ENCODE data around the gene IL13RA2. TPM values are rescaled to one million over a fixed set of nuclear protein-coding genes. Genes with fewer than 3 reads are reported as not detected.

IL13RA2 gene
- total RNA-seq, 1 donor from 2014 or later: not detected

- no peaks in the 10 kb centered on the region for H3K36me3 Mint-ChIP-seq (ENCODE audit: low read depth)
- DNase-seq (ENCODE audit: low spot score): no peak
- H3K4me1 Mint-ChIP-seq (ENCODE audit: low read depth): peaks cover 4% of the 10 kb centered on the region
- no peak overlapping the region for H3K27ac Mint-ChIP-seq (ENCODE audit: unreplicated experiment)
- no peak overlapping the region for H3K4me3 Mint-ChIP-seq (ENCODE audit: unreplicated experiment)
- no peak for TF ChIP-seq CTCF (IDR thresholded peaks at IDR 0.05)
- peaks cover 20% of the 10 kb centered on the region for H3K27me3 Mint-ChIP-seq (ENCODE audit: low read depth)
- peaks cover 6% of the 10 kb centered on the region for H3K9me3 Mint-ChIP-seq (ENCODE audit: low read depth)
Measured at GRCh38 chrX:114976292-114976691, 41.1 kb downstream of the IL13RA2 start.

DNA sequence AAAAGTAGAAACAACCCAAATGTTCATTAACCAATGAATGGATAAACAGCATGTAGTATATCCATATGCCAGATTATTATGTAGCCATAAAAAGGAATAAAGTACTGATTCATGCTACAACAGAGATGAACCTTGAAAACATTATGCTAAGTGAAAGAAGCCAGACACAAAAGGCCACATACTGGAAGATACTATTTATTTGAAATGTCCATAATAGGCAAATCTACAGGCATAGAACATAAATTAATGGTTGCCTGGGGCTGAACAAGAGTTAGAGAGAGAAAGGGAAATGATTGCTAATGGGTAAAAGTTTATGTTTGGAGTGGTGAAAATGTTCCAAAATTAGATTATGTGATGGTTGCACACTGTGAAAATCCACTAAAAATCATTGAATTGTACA, 44.4 kb downstream of the IL13RA2 start:
- peaks cover 6% of the 10 kb centered on the region for H3K9me3 Mint-ChIP-seq (ENCODE audit: low read depth)
- H3K36me3 Mint-ChIP-seq (ENCODE audit: low read depth): no peaks in the 10 kb centered on the region
- DNase-seq (ENCODE audit: low spot score): no peak
- TF ChIP-seq CTCF (IDR thresholded peaks at IDR 0.05): no peak
- H3K27ac Mint-ChIP-seq (ENCODE audit: unreplicated experiment): no peak overlapping the region
- H3K27me3 Mint-ChIP-seq (ENCODE audit: low read depth): peaks cover 25% of the 10 kb centered on the region
- H3K4me3 Mint-ChIP-seq (ENCODE audit: unreplicated experiment): no peak overlapping the region
- peaks cover 4% of the 10 kb centered on the region for H3K4me1 Mint-ChIP-seq (ENCODE audit: low read depth)

DNA sequence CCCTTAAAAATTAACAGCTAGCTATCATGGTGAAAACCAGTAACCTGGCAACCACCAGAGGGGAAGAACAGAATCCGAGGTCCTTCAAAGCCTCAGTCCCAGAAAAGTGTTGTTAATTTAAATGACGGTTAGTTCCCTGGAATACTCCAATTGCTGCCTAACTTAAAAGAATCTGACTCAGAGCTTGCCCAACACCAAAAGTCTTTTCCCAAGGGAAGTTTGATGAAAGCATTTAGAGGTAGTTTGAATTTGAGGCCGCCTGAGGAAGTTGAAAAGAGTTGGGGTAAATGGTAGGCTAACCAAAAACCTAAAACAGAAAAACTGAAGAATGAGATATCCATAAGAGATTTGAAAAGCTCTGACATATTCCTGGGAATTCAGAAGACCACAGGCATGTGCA, 46.6 kb downstream of the IL13RA2 start:
- Mint-ChIP-seq H3K4me1 (ENCODE audit: low read depth) (peaks cover 4% of the 10 kb centered on the region), H3K36me3 (ENCODE audit: low read depth) (no peaks in the 10 kb centered on the region), H3K4me3 (ENCODE audit: unreplicated experiment) (no peak overlapping the region), H3K27me3 (ENCODE audit: low read depth) (peaks cover 26% of the 10 kb centered on the region), H3K9me3 (ENCODE audit: low read depth) (no peaks in the 10 kb centered on the region), H3K27ac (ENCODE audit: unreplicated experiment) (no peak overlapping the region)
- DNase-seq (ENCODE audit: low spot score): no peak
- no peak for TF ChIP-seq CTCF (IDR thresholded peaks at IDR 0.05)

DNA sequence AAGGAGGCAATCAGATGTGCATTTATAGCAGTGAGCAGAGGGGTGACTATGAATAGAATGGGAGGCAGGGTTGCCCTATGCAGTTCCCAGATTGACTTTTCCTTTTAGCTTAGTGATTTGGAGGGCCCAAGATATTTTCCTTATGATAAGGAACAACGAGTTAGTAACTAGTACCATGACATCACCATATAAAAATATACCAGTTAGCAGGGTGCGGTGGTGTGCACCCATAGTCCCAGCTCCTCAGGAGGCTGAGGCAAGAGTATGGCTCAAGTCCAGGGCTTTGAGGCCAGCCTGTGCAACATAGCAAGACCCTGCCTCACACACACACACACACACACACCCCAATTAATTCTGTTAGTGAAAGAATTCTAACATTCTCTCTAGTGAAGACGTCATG, 53.0 kb downstream of the IL13RA2 start:
- DNase-seq (ENCODE audit: low spot score): no peak
- Mint-ChIP-seq H3K4me1 (ENCODE audit: low read depth) (no peaks in the 10 kb centered on the region), H3K36me3 (ENCODE audit: low read depth) (no peaks in the 10 kb centered on the region), H3K27me3 (ENCODE audit: low read depth) (peaks cover 15% of the 10 kb centered on the region), H3K27ac (ENCODE audit: unreplicated experiment) (no peak overlapping the region), H3K9me3 (ENCODE audit: low read depth) (no peaks in the 10 kb centered on the region), H3K4me3 (ENCODE audit: unreplicated experiment) (no peak overlapping the region)
- no peak for TF ChIP-seq CTCF (IDR thresholded peaks at IDR 0.05)

- peaks cover 19% of the 10 kb centered on the region for H3K27me3 Mint-ChIP-seq (ENCODE audit: low read depth)
Measured at GRCh38 chrX:114962209-114962608, 55.2 kb downstream of the IL13RA2 start.

More at GRCh38 chrX:114962209-114962608, 55.2 kb downstream of the IL13RA2 start:
- DNase-seq (ENCODE audit: low spot score): no peak
- TF ChIP-seq CTCF (IDR thresholded peaks at IDR 0.05): no peak
- Mint-ChIP-seq H3K27ac (ENCODE audit: unreplicated experiment) (no peak overlapping the region), H3K4me1 (ENCODE audit: low read depth) (no peaks in the 10 kb centered on the region), H3K4me3 (ENCODE audit: unreplicated experiment) (no peak overlapping the region), H3K9me3 (ENCODE audit: low read depth) (no peaks in the 10 kb centered on the region), H3K36me3 (ENCODE audit: low read depth) (no peaks in the 10 kb centered on the region)

Data from chondrocyte (in vitro differentiated cells).